Fibroblast of lung (primary cell): ENCODE measurements around the gene PON3.

Source experiments
- EZH2 ChIP-seq: IDR thresholded peaks from 2 replicates; pipeline ENCODE4 v1.5.1; 2012; ENCODE audit warnings: low read length, control low read depth, mild to moderate bottlenecking; ENCODE audit errors: missing control alignments
- TF ChIP-seq, protein P1 (sequence below), 2 donors: IDR thresholded peaks in 1 of 2; conservative IDR thresholded peaks in 1 of 2; 1 replicate in 1 of 2; 2 replicates in 1 of 2; pipeline ENCODE4 v1.5.1; 2011 to 2012; ENCODE audit warnings: low read length in 2 of 2, control low read depth in 1 of 2, inconsistent platforms in 1 of 2, low read depth in 1 of 2, mild to moderate bottlenecking in 1 of 2

DNA sequence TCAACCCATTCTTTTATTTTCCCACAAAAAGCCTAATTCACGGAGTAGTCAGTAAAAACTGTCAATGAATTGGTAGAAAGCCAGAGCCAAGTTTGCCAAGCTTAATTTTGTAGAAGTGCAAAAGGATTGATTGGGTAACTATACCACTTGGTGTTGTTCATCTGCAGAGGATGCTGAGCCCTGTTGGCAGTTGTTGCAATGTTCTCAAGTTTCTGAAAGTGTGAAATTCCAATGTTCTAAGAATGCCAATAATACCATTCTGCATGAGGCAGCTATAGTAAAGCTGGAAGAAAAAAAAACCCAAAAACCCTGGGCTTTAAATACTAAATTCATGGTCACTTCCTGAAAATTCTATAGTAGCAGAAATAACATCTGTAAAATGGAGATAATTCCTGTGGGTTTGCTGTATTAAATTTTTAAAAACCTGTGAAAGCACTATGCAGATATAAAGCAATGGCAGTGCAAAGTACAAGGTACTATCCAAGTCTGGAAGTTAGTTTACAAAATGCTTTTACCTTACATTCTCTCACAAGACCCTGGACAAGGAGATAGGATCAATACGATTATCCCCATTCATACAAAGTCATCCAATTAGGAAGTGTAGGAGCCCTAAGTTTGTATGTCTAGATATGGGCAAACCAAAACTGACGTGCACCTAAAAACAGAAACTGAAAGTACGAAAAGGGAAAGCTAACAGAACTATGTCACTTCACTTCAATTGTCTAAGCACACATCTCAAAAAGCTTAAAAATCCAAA lies 65.8 kb downstream of the PON3 start:
- TF ChIP-seq, protein P1, sequence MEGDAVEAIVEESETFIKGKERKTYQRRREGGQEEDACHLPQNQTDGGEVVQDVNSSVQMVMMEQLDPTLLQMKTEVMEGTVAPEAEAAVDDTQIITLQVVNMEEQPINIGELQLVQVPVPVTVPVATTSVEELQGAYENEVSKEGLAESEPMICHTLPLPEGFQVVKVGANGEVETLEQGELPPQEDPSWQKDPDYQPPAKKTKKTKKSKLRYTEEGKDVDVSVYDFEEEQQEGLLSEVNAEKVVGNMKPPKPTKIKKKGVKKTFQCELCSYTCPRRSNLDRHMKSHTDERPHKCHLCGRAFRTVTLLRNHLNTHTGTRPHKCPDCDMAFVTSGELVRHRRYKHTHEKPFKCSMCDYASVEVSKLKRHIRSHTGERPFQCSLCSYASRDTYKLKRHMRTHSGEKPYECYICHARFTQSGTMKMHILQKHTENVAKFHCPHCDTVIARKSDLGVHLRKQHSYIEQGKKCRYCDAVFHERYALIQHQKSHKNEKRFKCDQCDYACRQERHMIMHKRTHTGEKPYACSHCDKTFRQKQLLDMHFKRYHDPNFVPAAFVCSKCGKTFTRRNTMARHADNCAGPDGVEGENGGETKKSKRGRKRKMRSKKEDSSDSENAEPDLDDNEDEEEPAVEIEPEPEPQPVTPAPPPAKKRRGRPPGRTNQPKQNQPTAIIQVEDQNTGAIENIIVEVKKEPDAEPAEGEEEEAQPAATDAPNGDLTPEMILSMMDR (conservative IDR thresholded peaks at IDR 0.05 in 1 of 2, IDR thresholded peaks at IDR 0.05 in 1 of 2; ENCODE audit: low read depth in 1 of 2, low read length in 2 of 2): no peak
- no peak for TF ChIP-seq EZH2
